Measurements from ENCODE around the gene IP6K2.

DNA sequence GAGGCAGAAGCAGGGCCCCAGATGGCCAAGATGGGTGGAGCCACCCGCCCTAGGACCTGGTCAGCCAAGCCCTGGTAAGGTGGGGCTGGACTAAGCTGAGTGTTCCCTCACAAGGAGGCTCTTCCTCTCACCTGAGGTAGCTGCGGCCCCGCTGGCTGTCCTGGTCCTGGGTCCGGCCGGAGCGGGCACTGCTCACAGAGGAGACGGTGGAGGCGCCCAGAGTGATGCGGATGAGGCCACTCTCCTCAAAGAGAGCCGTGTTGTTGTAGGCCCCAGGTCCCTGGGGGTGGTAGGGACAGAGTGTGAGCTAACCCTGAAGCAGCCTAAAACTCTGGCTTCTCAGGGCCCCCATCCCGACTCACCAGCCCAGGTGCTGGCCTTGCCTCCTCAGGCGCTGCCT is 74.4 kb downstream of the IP6K2 start:
- no peak for TF ChIP-seq CTCF (IDR thresholded peaks at IDR 0.05; ENCODE audit: low read length)
- no peak for TF ChIP-seq EZH2 (IDR thresholded peaks at IDR 0.05; ENCODE audit: borderline replicate concordance, low read length)
